Fibroblast of lung (primary cell): Measurements from ENCODE around the gene TRIM24. TPM values are rescaled to one million over a fixed set of nuclear protein-coding genes. Genes with fewer than 3 reads are reported as not detected.

Source experiments
- DNase-seq, 2 donors: peaks; one replicate each; pipeline versions ENCODE4 v3.0.0 to v3.0.0-alpha.2; 2010; ENCODE audit warnings: low read depth in 2 of 2
- H2AFZ ChIP-seq: 2 replicates; pipeline ENCODE4 v1.5.1; 2012; ENCODE audit warnings: low read length, control low read depth, inconsistent platforms
- H3K27ac ChIP-seq: 2 replicates; pipeline ENCODE4 v1.5.1; 2011; ENCODE audit warnings: low read length, control low read depth; ENCODE audit not compliant: insufficient read depth
- H3K27me3 ChIP-seq: 2 replicates; pipeline ENCODE4 v1.5.1; 2011; ENCODE audit warnings: mild to moderate bottlenecking, low read length; ENCODE audit not compliant: control insufficient read depth, insufficient read depth
- H3K36me3 ChIP-seq: 2 replicates; pipeline ENCODE4 v1.5.1; 2011; ENCODE audit warnings: low read length; ENCODE audit not compliant: control insufficient read depth, insufficient read depth
- H3K4me1 ChIP-seq: 2 replicates; pipeline ENCODE4 v1.5.1; 2011; ENCODE audit warnings: low read length; ENCODE audit not compliant: control insufficient read depth, insufficient read depth; ENCODE audit errors: extremely low read depth
- H3K4me2 ChIP-seq: 2 replicates; pipeline ENCODE4 v1.5.1; 2011; ENCODE audit warnings: low read length, control low read depth; ENCODE audit not compliant: insufficient read depth; ENCODE audit errors: extremely low read depth
- H3K4me3 ChIP-seq, 4 experiments: fragments of 200-600 bp in 1 of 4; sonication (generic) in 1 of 4; replicated peaks in 1 of 4; 2 replicates each; pipeline ENCODE4 v1.5.1; 2011 to 2016; ENCODE audit warnings: low read length in 4 of 4, low read depth in 3 of 4, mild to moderate bottlenecking in 3 of 4, control low read depth in 2 of 4, inconsistent platforms in 1 of 4, mixed read lengths in 1 of 4; ENCODE audit not compliant: insufficient read depth in 1 of 4; ENCODE audit errors: control extremely low read depth in 1 of 4
- H3K79me2 ChIP-seq: 2 replicates; pipeline ENCODE4 v1.5.1; 2012; ENCODE audit warnings: mild to moderate bottlenecking, low read length, inconsistent platforms; ENCODE audit not compliant: control insufficient read depth, insufficient read depth
- H3K9ac ChIP-seq: 2 replicates; pipeline ENCODE4 v1.5.1; 2011; ENCODE audit warnings: mild to moderate bottlenecking, low read length, control low read depth; ENCODE audit not compliant: insufficient read depth
- H3K9me3 ChIP-seq: 2 replicates; pipeline ENCODE4 v1.5.1; 2012; ENCODE audit warnings: low read depth, low read length; ENCODE audit not compliant: control insufficient read depth, insufficient read depth
- H4K20me1 ChIP-seq: 2 replicates; pipeline ENCODE4 v1.5.1; 2011; ENCODE audit warnings: low read length; ENCODE audit not compliant: control insufficient read depth, insufficient read depth; ENCODE audit errors: extremely low read depth
- CTCF ChIP-seq, 2 donors: IDR thresholded peaks in 1 of 2; conservative IDR thresholded peaks in 1 of 2; 1 replicate in 1 of 2; 2 replicates in 1 of 2; pipeline ENCODE4 v1.5.1; 2011 to 2012; ENCODE audit warnings: low read length in 2 of 2, control low read depth in 1 of 2, inconsistent platforms in 1 of 2, low read depth in 1 of 2, mild to moderate bottlenecking in 1 of 2
- EZH2 ChIP-seq: IDR thresholded peaks from 2 replicates; pipeline ENCODE4 v1.5.1; 2012; ENCODE audit warnings: low read length, control low read depth, mild to moderate bottlenecking; ENCODE audit errors: missing control alignments
- polyA plus RNA-seq, 2 donors: library from polyadenylated mRNA; depleted of rRNA in 1 of 2; stranded (reverse) in 1 of 2; unstranded in 1 of 2; fragments of >200 nt; gene quantifications; 2 replicates each; pipeline ENCODE4 v1.2.1, GENCODE V29; 2011 to 2012; ENCODE audit warnings: missing spikeins in 1 of 2
- total RNA-seq: library from RNA; depleted of rRNA; stranded (reverse); fragments of >200 nt; gene quantifications from 2 replicates; pipeline ENCODE4 v1.2.1, GENCODE V29; 2014

TRIM24 gene
- total and polyA plus RNA-seq, 2 donors (not counting 1 experiment from before 2014, with no cell fraction given) = 5.9 to 7.9 TPM

- Histone ChIP-seq H3K9me3 (no peaks in the 10 kb centered on the region), H3K9ac (no peak overlapping the region), H3K4me3 (no peak overlapping the region), H4K20me1 (no peaks in the 10 kb centered on the region), H3K4me2 (no peak overlapping the region), H2AFZ (no peak overlapping the region), H3K79me2 (no peaks in the 10 kb centered on the region), H3K4me1 (no peaks in the 10 kb centered on the region), H3K36me3 (no peaks in the 10 kb centered on the region), H3K27ac (no peak overlapping the region), H3K27me3 (no peaks in the 10 kb centered on the region)
- DNase-seq = peak; percentile 3 to 13
- no peak for TF ChIP-seq CTCF (conservative IDR thresholded peaks at IDR 0.05 in 1 of 2, IDR thresholded peaks at IDR 0.05 in 1 of 2; ENCODE audit: low read depth in 1 of 2, low read length in 2 of 2)
- TF ChIP-seq EZH2 = no peak
These were observed 96.9 kb downstream of the TRIM24 start for GRCh38 chr7:138556771-138557484.

DNA sequence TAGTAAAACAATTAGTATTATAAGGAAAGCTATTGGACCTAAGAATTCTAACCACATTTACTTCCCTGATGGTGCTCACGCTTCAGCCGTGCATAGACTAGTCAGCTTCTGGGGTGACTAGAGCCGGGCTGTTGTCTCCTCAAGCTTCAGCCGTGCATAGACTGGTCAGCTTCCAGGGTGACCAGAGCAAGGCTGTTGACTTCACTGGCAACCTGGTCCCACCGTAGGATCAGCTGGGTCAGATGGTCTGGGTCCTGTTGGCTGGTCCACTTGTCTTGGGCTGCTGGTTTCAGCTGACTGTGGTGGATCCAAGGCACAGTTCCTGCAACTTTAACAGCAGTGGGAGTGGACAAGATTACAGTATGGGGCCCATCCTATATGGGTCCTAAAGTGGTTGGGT lies 99.4 kb downstream of the TRIM24 start:
- TF ChIP-seq EZH2 (no peak), CTCF (conservative IDR thresholded peaks at IDR 0.05 in 1 of 2, IDR thresholded peaks at IDR 0.05 in 1 of 2; ENCODE audit: low read depth in 1 of 2, low read length in 2 of 2) (no peak)
- H2AFZ ChIP-seq = no peak overlapping the region
- H3K4me1 ChIP-seq = no peaks in the 10 kb centered on the region
- H3K4me3 ChIP-seq = no peak overlapping the region
- H3K27ac ChIP-seq = no peak overlapping the region
- no peaks in the 10 kb centered on the region for H3K36me3 ChIP-seq
- no peaks in the 10 kb centered on the region for H3K79me2 ChIP-seq
- H3K27me3 ChIP-seq = no peaks in the 10 kb centered on the region
- no peaks in the 10 kb centered on the region for H4K20me1 ChIP-seq
- no peak overlapping the region for H3K4me2 ChIP-seq
- H3K9ac ChIP-seq = no peak overlapping the region
- no peaks in the 10 kb centered on the region for H3K9me3 ChIP-seq
- no peak for DNase-seq

GRCh38 chr7:138563808-138564207 lies 103.7 kb downstream of the TRIM24 start:
- no peak overlapping the region for H3K9ac ChIP-seq
- no peak for DNase-seq
- H3K27me3 ChIP-seq = no peaks in the 10 kb centered on the region
- no peak overlapping the region for H3K4me3 ChIP-seq
- H3K9me3 ChIP-seq = peaks cover 2% of the 10 kb centered on the region
- H2AFZ ChIP-seq = no peak overlapping the region
- no peaks in the 10 kb centered on the region for H3K36me3 ChIP-seq
- H3K4me1 ChIP-seq = no peaks in the 10 kb centered on the region
- no peaks in the 10 kb centered on the region for H4K20me1 ChIP-seq
- H3K79me2 ChIP-seq = no peaks in the 10 kb centered on the region
- no peak for TF ChIP-seq EZH2
- H3K4me2 ChIP-seq = no peak overlapping the region
- H3K27ac ChIP-seq = no peak overlapping the region
